Astrocyte of the hippocampus (primary cell): ENCODE data around the gene HAPSTR1.
A peak's percentile ranks its signal among the peaks of the same experiment; 100 is the strongest.

ENCODE experiments used
- DNase-seq: peaks from one replicate; pipeline ENCODE4 v3.0.0; 2011; ENCODE audit warnings: low read depth, low spot score

Gene HAPSTR1

DNA sequence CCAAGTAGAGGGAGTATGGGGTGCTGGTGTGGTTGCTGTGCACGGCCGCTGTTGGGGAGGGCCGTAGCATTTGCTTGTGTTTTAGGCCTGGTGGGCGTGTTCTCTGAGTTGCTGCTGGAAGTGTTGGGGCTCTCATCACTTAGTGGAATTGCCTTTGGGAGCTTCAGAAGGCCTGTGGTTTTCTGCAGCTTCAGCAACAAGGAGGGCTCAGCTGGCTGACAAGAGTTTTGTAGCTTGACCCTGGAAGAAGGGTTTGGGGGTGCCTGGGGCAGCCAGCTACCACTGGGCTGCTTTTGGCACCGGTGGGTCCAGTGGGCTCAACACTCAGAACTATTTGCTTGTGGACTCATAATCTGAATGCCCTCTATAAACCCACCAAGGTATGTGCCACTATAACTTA, 30.9 kb downstream of the HAPSTR1 start:
- no peak for DNase-seq

GRCh38 chr16:9122969-9123368, 31.5 kb downstream of the HAPSTR1 start:
- DNase-seq, result no peak

DNA sequence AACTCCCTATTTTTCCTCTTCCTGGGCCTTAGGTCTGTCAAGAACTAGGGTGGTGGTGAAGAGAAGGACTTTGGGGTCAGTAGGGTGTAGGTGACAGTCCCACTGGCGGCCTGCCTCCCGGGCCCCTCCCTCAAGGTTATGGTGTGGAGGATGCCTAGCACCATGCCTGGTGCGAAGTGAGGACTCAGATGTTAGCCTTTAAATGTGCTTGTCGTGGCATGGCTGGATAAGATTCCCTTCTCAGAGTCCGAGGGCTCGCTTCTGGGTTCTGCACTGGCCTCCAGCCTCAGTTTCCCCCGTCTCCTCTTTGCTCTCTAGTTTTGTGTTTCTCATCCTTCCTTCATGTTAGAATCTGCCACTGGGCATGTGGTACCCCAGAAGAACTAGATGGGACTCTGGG, 32.0 kb downstream of the HAPSTR1 start:
- no peak for DNase-seq

- DNase-seq, result no peak
Observed at GRCh38 chr16:9123871-9124270, 32.4 kb downstream of the HAPSTR1 start.

DNA sequence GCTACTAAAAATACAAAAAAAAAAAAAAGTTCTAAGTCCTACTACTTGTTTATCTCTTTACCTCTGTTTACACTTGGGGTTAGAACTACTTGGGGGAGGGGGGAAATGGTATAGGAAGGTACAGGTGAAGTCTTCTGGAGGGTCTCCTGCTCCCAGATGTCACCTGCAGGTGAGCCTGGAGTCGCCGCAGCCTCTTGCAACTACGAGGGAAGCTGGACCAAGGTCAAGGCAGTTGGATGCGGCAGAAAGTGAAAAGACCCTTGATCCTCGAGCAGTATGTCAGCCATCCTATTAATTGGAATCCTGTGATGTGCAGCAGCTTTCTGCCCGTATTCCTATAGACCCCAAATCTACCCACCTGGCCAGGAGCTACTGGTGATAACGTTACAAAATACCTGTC, 33.0 kb downstream of the HAPSTR1 start:
- DNase-seq, result no peak

GRCh38 chr16:9124908-9125584, 33.6 kb downstream of the HAPSTR1 start:
- no peak for DNase-seq

- DNase-seq, result no peak
Observed at GRCh38 chr16:9125658-9126505, 34.4 kb downstream of the HAPSTR1 start.

DNA sequence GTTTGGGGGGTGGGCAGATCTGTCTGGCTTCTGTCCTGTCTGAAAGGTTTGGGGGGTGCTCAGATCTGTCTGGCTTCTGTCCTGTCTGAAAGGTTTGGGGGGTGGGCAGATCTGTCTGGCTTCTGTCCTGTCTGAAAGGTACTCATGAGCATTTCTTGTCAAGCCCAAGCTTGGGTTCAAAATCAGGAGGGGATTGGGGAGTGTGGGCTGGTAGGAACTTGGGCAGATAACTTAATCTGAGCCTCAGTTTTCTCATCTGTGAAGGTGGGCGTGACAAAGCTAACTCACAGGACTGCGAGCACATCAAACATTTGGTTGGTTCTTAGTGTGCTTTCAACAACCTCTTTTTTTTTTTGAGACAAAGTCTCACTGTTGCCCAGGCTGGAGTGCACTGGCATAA, 35.2 kb downstream of the HAPSTR1 start:
- no peak for DNase-seq

DNA sequence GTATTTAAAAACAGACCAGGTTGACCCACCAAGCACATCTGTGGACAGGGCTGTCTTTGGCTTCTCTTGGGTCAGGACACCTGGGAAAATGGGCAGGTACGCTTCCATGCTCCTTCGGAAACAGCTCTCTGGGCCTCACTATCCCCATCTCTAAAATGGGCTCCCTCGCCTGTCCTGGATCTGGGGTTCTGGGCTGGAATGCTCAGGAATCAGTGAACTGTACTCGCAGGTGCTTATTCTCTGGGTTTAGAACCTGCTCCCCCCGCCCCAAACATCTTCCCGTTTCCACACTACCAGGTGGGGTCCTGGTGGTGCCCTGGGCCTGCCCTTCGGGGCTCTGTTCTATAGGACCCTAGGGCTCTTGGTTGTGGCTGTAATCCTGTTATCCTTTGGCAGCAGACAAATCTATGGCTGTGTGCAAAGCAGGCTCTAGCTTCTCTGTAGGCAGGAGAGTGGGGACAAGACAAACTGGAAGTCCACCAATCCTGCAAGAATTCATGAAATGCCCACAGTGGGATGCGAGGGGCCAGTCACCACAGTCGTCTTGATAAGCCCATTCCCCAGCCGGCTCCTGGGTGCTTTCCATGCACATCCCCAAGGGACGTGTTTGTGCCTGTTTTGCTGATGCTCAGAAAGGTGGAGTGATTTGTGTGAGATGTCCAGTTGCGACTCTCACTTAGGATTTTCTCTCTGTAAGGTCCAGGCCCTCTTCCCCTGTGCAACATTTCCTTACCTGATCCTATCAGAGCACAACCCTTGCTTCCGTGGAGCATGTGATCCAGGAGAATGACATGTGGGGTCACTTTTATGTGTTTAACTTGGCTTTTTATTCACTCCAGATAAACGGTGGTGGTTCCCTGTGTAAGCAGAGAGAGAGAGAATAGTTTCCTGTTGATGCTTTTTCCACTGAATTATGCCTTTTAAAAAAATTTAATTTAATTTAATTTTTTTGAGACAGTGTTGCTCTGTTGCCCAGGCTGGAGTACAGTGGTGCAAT, 37.2 kb downstream of the HAPSTR1 start:
- no peak for DNase-seq

DNA sequence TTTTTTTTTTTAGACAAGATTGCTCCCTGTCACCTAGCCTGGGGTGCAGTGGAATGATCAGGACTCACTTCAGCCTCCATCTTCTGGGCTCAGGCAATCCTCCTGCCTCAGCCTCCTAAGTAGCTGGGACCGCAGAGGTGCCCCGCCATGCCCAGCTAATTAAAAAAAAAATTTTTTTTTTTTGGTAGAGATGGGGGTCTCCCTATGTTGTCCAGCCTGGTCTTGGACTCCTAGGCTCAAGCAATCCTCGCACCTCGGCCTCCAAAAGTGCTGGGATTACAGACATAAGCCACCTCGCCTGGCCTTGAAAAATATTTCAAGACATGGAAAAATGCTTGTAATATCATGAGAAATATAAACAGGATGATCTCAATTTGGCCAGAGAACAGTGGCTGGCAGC, 42.9 kb downstream of the HAPSTR1 start:
- DNase-seq, result no peak

GRCh38 chr16:9134739-9135138, 43.3 kb downstream of the HAPSTR1 start:
- DNase-seq, result peak; percentile 79

- DNase-seq, result no peak
Observed at GRCh38 chr16:9135797-9136196, 44.4 kb downstream of the HAPSTR1 start.

DNA sequence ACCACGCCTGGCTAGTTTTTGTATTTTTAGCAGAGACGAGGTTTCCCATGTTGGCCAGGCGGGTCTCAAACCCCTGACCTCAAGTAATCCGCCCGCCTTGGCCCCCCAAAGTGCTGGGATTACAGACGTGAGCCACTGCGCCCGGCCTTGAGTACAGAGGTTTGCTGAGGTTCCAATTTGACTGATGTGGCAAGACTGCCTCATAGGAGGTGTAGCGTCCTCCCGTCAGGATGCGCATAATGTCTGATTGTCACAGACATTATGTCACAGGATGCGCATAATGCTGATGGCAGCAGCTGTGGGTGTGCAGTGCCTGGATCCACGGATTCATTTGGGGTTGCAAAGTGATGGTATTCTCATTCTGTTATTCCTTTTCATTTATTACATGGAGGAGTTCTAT, 45.2 kb downstream of the HAPSTR1 start:
- DNase-seq, result no peak

DNA sequence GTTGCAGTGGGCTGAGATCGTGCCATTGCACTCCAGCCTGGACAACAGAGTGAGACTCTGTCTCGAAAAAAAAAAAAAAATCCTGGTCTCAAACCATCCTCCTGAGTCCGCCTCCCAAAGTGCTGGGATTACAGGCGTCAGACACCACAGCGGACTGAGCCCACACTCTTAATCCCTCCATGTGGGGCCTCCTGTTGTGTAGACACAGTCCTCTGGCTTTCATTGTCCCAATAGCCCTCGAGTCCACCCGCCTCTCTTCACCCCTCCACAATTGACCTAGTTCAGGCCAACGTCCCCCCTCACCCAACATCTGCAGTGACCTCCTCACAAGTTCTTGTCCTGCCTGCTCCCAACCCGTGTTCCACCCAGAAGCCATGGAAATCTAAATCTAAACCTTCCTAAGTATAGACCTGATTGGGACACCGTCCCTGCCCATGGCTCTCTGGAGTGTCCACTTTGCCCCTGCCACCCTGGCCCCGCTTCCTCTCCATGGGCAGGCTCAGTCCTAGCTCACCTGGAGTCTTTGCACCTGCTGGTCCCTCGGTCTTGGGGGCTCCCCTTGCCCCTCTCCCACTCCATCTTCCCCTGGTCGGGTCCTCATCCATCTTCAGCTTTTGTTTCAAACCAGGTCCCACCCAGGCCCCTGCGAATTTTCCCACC, 46.7 kb downstream of the HAPSTR1 start:
- no peak for DNase-seq

DNA sequence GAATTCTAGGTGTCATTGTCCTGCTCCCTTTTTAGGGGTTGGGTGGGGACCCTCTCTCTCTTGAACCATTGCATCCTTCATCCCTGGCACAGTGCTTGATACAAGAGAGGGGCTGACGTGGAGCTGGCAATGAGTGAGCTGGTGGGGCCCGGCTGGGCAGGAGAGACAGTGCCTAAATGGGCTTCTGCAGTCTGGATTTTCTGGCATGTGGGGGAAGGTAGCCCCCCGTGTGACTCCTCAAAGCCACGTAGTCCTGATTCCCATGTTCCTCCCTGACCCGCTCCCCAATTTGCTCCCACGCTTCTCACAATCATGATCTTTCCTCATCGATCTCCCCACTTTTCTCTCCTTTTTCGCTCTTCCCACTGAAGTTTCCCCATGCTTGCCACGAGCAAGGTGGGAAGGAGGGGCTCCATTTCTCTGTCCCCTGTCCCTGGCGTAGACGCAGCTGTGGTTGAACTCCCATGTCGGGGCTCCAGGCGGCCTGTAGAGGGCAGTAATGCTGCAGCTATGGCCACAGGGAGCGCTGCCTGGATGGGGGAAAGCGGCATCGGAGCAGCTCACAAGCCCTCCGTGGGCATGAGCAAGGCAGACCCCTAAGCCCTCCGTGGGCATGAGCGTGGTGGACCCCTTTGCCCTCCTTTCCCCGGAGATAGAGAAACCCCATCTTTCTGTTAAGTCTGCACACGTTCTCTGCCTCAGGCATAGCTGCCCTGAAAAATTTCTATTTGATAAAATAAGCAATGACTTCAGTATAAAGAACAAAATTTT, 47.5 kb downstream of the HAPSTR1 start:
- peak; percentile 84 for DNase-seq

DNA sequence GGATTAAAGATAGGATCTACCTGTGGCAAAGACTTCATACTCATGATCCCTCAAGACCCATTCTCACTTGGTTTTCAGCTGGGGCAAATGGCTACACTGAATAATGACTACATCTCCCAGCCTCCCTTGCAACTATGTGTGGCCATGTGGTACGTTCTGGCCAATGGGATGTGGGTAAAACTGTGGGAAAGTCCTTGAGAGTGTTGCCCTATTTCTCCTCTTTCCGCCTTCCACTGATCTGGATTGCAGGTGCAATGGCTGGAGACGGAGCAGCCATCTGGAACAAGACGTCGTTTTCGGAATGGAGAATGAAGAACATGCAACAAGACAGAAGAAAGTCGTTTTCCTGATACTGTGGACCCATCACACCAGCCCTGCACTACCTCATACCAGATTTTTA, 48.5 kb downstream of the HAPSTR1 start:
- DNase-seq, result peak; percentile 45
